GM19193 (cell line): Measurements from ENCODE around the gene DBF4.

ENCODE experiments used
- POLR2A ChIP-seq: IDR thresholded peaks from 4 replicates; pipeline ENCODE4 v1.6.1; 2011; ENCODE audit not compliant: insufficient read depth, insufficient read length; ENCODE audit errors: extremely low read depth

The DBF4 gene

DNA sequence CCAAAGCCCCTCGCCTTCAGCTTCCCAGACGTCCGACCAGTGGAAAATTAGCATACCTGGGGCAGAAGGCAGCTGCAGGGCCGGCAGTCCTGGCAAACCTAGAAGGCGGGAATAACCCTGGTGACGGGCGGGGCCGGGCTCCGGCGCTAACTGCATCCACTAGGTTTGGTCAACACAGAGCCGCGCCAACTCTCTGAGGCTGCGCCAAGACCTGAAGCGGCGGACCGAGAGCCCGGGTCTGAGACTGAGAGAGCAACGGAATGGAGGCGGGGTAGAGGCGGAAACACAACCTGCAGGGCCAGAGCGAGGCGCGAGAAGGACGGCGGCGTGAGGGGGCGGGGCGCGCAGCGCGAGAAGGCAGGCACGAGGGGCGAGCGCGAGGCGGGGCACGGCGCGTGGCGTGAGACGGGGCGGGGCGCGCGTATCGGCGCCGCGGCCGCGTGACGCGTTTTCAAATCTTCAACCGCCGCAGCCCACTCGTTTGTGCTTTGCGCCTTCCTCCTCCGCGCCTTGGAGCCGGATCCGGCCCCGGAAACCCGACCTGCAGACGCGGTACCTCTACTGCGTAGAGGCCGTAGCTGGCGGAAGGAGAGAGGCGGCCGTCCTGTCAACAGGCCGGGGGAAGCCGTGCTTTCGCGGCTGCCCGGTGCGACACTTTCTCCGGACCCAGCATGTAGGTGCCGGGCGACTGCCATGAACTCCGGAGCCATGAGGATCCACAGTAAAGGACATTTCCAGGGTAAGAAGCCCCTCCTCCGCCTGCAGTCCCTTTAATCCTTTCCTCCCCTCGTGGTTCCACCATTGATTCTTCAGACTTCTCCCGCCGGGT is at the start of gene DBF4, which contains the start of gene SLC25A40:
DBF4 (plus strand) TSS at position 454 of the 829 bp plus-strand sequence; CDS start at position 694, 240 bp downstream.
SLC25A40 (minus strand) TSS at position 321 of the 829 bp plus-strand sequence. CDS start 17,633 bp downstream, outside the sequence.
- TF ChIP-seq POLR2A, result peak; percentile 86

GRCh38 chr7:87831097-87831496 is 45.2 kb upstream of the DBF4 start:
- no peak for TF ChIP-seq POLR2A

DNA sequence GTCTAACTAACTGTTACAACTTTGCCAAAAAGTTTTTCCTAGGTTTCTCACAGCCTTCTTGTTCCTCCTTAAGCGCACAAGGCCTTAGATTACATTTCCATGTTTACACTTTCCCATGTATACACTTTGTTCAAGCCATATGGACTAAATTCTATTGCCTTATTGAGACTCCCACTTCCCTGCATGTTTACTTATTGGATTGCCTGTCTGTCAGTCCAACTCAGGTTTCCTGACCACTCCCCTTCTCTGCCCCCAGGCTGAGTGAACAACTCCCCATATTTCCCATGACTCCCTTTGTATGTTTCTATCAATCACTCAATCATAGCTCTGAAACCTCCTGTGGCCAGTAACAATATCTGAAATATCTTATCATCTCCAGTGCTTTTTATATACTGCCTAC is 43.2 kb upstream of the DBF4 start:
- TF ChIP-seq POLR2A, result no peak

GRCh38 chr7:87837597-87837996 is 38.7 kb upstream of the DBF4 start:
- TF ChIP-seq POLR2A, result no peak

GRCh38 chr7:87850836-87851593 is 25.3 kb upstream of the DBF4 start:
- no peak for TF ChIP-seq POLR2A

DNA sequence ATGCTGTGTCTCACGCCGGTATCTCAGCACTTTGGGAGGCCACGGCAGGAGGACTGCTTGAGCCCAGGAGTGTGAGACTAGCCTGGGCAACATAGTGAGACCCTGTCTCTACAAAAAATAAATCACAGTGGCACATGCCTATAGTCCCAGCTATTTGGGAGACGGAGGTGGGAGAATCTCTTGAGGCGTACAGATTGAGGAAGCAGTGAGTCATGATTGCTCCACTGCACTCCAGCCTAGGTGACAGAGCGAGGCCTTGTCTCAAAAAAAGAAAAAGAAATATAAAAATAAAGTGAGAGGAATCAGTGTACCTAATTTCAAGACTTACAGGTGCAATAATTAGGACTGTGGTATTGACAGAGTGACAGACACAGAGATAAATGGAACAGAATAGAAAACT is 24.0 kb upstream of the DBF4 start:
- TF ChIP-seq POLR2A, result no peak

DNA sequence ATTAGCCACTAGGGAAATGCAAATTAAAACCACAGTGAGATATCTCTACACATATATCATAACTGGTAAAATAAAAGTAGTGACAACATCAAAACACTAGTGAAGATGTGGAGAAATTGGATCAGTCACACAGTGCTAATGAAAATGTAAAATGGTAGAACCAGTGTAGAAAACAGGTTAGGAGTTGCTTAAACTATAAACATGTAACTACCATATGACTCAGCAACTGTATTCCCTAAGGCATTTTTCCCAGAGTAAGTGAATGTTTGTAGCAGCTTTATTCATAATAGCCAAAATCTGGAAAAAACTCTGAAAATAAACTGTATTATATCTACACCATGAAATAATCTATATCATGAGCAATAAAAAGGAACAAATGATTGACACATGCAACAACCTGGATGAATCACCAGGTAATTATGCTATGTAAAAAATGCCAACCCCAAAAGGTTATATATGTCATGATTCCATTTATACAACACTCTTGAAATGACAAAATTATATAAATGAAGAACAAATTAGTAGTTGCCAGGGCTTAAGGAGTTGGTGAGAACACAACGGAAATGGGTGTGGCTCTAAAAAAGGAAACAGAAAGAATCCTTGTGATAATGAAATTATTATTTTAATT is 22.9 kb upstream of the DBF4 start:
- TF ChIP-seq POLR2A, result no peak

- TF ChIP-seq POLR2A, result no peak
These were observed 17.7 kb upstream of the DBF4 start for GRCh38 chr7:87858417-87859100.

GRCh38 chr7:87866089-87866488 is 10.2 kb upstream of the DBF4 start:
- no peak for TF ChIP-seq POLR2A

DNA sequence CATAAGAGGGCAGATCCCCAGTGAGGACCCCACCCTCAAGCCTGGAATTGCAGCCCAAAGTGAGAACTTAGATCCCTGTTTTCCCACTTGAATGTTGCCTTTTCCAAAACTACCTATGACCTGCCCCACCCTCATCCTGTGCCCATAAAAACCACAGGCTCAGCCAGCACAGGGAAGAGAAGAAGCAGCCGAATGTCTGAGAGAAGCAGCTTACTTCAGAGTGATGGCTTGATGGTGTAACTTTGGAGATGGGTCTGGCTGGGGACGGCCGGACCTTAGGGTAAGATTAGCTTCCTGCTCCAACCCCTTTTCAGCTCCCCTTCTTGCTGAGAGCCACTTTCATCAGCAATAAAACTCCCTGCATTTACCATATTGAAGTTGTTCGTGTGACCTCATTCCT is 5.8 kb upstream of the DBF4 start:
- TF ChIP-seq POLR2A, result no peak

GRCh38 chr7:87872346-87872745 is 3.9 kb upstream of the DBF4 start:
- no peak for TF ChIP-seq POLR2A

DNA sequence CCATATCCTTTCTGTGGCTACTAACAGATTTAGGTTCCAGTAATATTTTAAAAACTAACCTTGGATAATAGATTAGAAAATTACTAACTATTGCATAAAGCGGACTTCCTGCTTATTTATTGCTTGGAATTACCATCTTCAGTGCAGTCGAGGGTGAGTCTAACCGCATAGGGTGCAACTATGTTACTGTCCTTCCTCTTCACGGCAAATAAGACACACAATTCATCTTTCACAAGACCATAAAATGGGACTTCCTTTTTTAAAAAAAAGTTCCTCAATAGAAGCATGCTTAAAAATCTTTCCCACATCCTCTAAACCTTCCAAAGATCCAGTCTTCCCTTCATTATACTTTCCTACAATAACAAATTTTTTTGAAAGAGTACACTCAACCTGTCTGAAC is 2.2 kb upstream of the DBF4 start:
- TF ChIP-seq POLR2A, result no peak

- no peak for TF ChIP-seq POLR2A
These were observed 898 bp upstream of the DBF4 start for GRCh38 chr7:87875151-87876039.

DNA sequence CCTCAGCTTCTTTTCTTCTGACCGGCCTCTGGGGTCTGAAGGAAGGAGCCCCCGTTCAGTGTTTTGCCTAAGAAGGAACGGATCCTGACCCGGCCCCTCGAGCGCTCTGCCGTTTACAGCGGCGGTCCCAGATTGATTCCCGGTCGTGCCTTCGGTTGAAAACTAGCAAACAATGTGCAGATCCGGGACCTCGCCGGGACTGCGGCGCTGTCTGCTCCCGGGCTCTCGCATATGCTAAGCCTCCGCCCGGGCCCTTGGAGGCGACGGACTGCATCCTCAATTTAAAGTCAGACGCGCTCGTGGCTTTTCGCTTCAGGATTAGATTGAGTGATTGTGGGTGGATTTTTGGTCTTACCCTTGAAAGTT is 559 bp downstream of the DBF4 start:
- no peak for TF ChIP-seq POLR2A
